Skin epidermis (tissue), 12 donors: ENCODE results near the gene CTSW.

ENCODE experiments used
- H3K27ac ChIP-seq, 21 experiments: fragments of 200-600 bp; sonication (generic) in 11 of 21; one replicate each; pipeline ENCODE4 v1.5.0; 2020; ENCODE audit warnings: mild to moderate bottlenecking in 3 of 21, inconsistent platforms in 2 of 21, moderate library complexity in 2 of 21
- H3K4me3 ChIP-seq, 7 experiments: fragments of 200-600 bp; sonication (generic) in 2 of 7; one replicate each; pipeline ENCODE4 v1.5.0; 2020; ENCODE audit warnings: inconsistent platforms in 2 of 7, mild to moderate bottlenecking in 2 of 7, moderate library complexity in 1 of 7

Gene CTSW

DNA sequence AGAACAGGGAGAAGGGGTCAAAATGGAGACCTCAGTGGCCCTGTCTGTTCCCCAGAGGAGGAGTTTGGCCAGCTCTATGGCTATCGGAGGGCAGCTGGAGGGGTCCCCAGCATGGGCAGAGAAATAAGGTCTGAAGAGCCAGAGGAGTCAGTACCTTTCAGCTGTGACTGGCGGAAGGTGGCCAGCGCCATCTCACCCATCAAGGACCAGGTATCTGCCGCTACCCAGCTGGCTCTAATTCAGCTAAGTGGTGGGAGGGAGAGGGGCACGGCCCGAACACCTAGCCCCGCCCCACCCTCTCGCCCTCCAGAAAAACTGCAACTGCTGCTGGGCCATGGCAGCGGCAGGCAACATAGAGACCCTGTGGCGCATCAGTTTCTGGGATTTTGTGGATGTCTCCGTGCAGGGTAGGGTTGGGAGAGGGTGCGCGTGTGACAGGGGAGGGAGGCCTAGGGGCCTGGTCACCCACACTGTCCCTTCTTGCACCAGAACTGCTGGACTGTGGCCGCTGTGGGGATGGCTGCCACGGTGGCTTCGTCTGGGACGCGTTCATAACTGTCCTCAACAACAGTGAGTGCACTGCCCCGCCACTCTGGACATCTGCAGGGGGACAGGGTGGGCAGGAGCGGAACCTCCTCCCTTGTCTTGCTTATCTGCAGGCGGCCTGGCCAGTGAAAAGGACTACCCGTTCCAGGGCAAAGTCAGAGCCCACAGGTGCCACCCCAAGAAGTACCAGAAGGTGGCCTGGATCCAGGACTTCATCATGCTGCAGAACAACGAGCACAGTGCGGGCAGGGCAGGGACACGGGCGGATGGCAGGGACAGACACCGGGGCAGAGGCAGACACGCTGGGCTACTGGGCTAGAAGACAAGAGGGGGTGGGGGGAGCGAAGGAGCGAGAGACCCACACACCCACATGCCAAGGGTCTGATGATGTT lies 2.8 kb downstream of the CTSW start:
- H3K27ac ChIP-seq: no peak overlapping the region
- no peak overlapping the region for H3K4me3 ChIP-seq

- Histone ChIP-seq H3K27ac (no peak overlapping the region), H3K4me3 (no peak overlapping the region)
Measured at GRCh38 chr11:65883058-65883761, 3.6 kb downstream of the CTSW start.

GRCh38 chr11:65883786-65884715 lies 4.4 kb downstream of the CTSW start:
- H3K27ac ChIP-seq: no peak overlapping the region

DNA sequence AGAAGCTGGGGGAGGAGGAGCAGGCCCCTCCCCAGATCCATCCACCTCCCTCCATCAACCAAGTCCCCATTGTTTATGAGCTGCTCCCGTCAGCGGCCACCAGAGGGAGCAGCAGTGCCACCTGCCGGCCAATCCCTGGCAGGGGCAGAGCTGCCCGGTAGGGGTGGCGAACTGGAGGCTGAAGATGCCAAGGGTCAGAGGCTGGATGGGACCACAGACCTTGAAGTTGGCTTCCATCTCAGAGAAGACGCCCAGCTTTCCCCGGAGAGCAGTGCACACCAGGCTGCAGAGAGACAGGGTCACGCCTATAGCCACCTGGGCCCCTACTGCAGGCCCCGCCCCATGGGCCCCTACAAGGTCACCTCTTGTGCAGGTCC lies 5.1 kb downstream of the CTSW start:
- no peak overlapping the region for H3K27ac ChIP-seq
- no peak overlapping the region for H3K4me3 ChIP-seq

More at GRCh38 chr11:65883786-65884715, 4.4 kb downstream of the CTSW start:
- H3K4me3 ChIP-seq: no peak overlapping the region

DNA sequence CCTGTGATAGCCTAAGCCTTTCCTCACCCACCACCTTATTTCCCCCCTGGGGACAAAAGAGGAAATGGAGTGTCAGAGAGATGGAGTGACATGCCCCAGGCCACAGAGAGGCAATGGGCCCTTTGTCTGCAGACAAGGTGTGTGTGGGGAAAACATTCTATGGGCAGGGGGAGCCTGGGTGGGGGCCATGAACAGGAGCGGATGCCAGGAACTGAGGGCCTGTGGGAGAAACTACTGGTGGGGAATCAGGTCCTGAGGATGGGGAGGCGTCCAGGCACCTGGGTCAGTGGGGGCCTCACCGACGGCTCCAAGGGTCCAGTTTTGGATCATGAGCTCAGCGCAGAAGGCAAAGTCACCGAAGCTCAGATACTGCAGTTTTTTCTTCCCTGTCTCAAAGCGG lies 5.6 kb downstream of the CTSW start:
- Histone ChIP-seq H3K4me3 (no peak overlapping the region), H3K27ac (no peak overlapping the region)

- H3K27ac ChIP-seq: no peak overlapping the region
- no peak overlapping the region for H3K4me3 ChIP-seq
Measured at GRCh38 chr11:65885808-65886536, 6.3 kb downstream of the CTSW start.

GRCh38 chr11:65886826-65887722 lies 7.4 kb downstream of the CTSW start:
- Histone ChIP-seq H3K27ac (peak overlapping the region in 20 of 21 experiments; percentile 80 to 98 (median 89)), H3K4me3 (peak overlapping the region; percentile 47 to 78 (median 63))

DNA sequence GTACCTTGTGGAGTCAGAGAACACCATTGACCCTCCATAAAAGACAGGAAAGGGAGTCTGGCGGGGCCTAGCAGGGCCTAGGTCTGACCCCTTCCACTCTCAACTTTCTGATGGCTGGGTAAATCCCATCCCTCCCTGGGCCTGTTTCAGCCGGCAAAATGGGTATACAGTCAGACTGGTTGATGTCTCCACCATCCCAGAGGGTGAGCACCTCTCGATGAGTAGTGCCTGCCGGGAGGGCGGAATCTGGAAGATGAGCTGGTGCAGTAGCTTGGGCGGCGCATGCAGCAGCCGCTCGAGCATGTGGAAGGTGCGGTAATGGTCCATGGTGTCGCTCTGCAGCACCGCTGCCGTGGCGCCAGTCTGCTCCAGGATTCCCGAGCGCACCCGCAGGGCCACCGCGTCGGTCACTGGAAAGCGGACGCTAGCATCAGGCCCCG lies 8.1 kb downstream of the CTSW start:
- H3K27ac ChIP-seq: peak overlapping the region; percentile 47 to 98 (median 89)
- peak overlapping the region; percentile 47 to 78 (median 63) for H3K4me3 ChIP-seq

DNA sequence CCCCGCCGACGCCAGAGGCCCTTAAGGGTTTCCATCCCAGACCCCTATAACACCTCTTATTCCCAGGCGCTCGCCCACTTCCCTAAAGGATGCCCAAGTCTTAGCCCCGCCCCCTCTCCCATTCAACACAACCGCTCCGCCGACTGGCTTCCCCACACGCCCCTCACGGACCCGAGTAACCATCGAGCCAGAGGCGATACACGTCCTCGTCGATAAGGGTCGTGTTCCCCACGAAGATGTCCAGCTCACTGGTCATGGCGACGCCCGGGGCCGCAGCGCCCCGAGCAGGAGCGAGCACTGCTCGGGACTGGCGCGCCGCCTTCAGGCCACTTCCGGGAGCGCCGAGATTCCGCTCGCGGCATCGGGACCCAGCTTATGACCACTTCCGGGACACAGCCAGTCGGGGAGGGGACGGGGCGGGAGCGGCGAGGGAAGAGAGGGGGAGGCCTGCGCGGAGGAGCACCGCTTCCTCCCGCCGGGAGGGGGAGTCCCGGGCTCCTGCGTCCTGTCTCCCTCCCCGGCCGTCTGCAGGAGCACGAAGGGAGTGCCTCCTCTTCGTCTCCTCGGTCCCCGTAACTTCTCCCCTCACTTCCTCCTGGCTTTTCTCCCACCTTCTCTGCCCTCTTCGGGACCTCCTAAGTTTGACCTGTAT lies 8.7 kb downstream of the CTSW start, which contains the start of gene FIBP:
TSS of gene FIBP (minus strand) at position 309 of the 652 bp plus-strand sequence. CDS start at position 256, 53 bp downstream.
- Histone ChIP-seq H3K4me3 (peak within 1 kb of the TSS; percentile 47 to 78 (median 63)), H3K27ac (peak within 1 kb of the TSS; percentile 47 to 98 (median 89))

DNA sequence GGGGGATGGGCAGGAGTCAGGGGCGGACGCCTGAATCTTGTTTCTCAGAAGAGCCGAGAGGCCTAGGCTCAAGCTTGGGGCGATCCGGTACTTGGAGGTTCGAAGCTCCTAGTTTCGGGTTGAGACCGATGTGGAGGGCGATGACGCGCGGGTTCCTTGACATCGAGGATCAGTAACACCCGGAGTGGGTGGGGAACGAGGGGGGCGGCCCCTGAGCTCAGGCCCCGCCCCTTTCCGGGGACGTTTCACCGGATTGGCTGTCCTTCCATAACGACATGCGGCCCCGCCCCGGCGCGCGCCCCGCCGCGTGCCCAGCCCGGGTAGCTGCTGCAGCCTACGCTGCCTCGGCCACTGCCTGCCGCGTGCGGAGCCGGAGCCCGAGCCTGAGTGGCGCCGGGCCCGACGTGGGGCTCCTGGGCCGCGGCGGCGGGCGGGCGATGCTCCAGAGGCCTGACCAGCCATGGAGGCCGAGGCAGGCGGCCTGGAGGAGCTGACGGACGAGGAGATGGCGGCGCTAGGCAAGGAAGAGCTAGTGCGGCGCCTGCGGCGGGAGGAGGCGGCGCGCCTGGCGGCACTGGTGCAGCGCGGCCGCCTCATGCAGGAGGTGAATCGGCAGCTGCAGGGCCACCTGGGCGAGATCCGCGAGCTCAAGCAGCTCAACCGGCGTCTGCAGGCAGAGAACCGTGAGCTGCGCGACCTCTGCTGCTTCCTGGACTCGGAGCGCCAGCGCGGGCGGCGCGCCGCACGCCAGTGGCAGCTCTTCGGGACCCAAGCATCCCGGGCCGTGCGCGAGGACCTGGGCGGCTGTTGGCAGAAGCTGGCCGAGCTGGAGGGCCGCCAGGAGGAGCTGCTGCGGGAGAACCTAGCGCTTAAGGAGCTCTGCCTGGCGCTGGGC lies 10.9 kb downstream of the CTSW start, which contains the start of gene CCDC85B:
TSS of gene CCDC85B (plus strand) at position 350 of the 895 bp plus-strand sequence. CDS start at position 461, 111 bp downstream.
- H3K4me3 ChIP-seq: peak within 1 kb of the TSS; percentile 52 to 78 (median 62)
- peak within 1 kb of the TSS; percentile 60 to 98 (median 89) for H3K27ac ChIP-seq

- H3K4me3 ChIP-seq: peak overlapping the region; percentile 52 to 78 (median 62)
- H3K27ac ChIP-seq: peak overlapping the region; percentile 60 to 98 (median 88)
Measured at GRCh38 chr11:65891219-65892136, 11.8 kb downstream of the CTSW start.

DNA sequence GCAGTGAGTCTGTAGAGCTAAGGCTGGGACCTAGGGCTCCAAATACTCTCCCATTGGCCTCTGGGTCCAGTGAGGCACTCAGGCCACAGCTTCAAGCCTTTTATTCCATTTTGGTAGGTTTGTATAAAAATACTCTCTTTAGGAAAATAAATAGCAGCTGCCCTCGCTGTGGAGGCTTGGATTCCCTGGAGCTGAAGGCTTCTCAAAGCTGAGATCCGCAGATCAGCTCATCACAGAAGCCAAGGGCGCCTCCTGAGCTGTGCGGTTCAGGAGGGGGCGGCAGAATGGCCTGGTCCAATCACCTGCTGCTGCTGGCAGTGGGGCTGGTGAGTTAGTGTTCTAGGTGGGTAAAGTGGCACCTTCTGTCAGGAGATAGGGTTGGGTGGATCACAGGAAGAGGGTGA lies 12.5 kb downstream of the CTSW start:
- Histone ChIP-seq H3K27ac (peak overlapping the region in 19 of 21 experiments; percentile 80 to 98 (median 89)), H3K4me3 (peak overlapping the region; percentile 52 to 78 (median 62))

DNA sequence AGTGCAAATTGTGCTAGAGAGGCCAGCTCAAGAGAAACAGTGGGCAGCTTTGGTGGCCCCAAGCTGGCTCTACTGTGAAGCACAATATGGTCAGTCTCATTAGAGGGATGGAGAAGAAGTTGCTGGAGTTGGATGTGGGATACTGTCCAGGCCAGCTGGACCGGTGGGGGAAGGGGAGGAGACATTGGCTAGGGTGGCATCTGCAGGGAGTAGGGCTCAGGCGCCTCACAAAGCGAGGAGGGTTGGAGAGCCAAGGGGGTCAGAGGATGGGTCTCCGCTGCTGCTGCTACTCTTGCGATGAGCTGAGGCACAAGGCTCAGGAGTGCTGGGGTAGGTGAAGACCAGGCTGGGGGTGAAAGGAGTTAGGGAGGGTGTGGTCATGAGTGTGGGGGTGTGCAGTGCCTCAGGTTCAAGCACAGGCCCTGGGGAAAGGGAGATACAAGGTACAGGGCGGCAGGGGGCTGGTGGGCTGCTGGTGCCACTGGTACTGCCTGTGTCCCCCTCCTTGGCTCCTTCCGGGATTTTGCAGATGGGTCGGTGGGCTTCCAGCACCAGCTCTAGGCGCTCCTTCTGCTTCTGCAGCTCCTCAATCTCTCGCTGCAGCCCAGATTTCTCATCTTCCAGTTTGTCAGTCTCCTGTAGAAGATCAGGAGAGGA lies 13.2 kb downstream of the CTSW start:
- peak overlapping the region in 18 of 21 experiments; percentile 68 to 98 (median 88) for H3K27ac ChIP-seq
- H3K4me3 ChIP-seq: peak overlapping the region in 4 of 7 experiments; percentile 11 to 78 (median 58)

DNA sequence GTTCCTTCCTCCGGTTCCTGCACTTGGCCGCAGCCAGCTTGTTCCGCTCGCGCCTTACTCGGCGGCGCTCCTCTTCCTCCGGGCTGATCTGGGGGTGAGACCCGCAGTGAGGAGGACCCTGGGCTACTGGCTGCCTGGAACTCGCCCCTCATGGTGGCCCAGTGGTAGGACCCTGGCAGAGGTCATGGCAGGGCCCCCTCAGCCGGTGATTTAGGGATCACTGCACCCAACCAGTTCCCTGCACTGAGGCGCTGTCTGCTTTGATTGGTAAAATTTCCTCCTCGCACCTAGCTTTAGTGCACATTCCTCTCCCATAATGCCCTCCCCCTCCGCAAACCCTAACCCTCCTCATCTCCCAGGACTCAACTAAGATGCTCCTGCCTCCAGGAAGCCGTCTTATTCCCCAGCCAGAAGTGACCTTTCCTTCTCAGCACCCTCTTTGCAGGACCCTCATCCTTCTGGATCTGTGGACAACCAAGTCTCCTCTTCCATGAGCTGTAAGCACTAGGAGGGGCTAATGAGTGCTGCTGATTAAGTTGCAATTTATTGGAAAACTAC lies 14.5 kb downstream of the CTSW start:
- H3K27ac ChIP-seq: peak overlapping the region; percentile 40 to 98 (median 83)
- H3K4me3 ChIP-seq: peak overlapping the region in 4 of 7 experiments; percentile 5 to 18 (median 10)
